ENCODE measurements around the gene OR13D1.

Gene OR13D1

DNA sequence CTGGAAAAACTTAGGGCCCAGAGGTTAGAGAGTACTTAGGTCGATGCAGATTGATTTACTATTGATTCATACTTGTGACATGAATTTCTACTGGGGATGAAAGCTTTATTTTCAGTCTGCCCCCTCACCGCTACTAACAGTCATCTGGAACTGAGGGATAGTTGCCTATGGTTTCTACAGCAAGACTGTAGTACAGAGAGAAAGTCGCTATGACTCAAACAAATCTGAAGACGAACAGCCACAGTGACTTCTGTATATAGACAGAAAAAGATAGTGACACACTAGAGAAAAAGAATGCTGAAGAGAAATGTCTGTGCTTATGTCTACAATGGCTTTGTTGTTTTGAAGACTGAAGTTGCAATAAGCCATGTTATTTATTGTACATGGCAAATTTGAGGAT lies 17.3 kb downstream of the OR13D1 start:
- TF ChIP-seq ZNF274 (IDR thresholded peaks at IDR 0.05; ENCODE audit: low read depth, low read length) (no peak), SUZ12 (IDR thresholded peaks at IDR 0.05; ENCODE audit: extremely low read depth, insufficient read depth, insufficient read length) (no peak), YY1 (IDR thresholded peaks at IDR 0.05; ENCODE audit: insufficient read depth, insufficient read length) (no peak)
- no peak overlapping the region for H3K4me3 ChIP-seq (ENCODE audit: insufficient read length, low read depth)

DNA sequence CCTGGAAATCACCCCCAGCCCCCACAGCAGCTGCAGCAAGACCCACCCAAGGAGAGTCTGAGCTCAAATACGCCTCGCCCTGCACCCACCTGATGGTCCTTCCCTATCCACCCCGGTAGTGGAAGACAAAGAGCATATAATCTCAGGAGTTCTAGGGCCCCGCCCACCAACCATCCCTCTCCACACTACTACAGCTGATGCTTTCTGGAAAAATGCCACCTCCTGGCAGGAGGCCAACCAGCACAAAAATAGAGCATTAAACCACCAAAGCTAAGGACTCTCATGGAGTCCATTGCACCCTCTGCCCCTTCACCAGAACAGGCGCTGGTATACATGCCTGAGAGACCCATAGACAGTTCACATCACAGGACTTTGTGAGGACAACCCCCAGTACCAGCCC lies 30.7 kb downstream of the OR13D1 start:
- Histone ChIP-seq H3K9me3 (ENCODE audit: insufficient read depth, low read length) (no peaks in the 10 kb centered on the region), H3K36me3 (ENCODE audit: insufficient read depth, insufficient read length, low read length) (no peaks in the 10 kb centered on the region), H3K9ac (ENCODE audit: insufficient read length, low read depth) (no peak overlapping the region), H3K4me1 (ENCODE audit: insufficient read depth, insufficient read length) (no peaks in the 10 kb centered on the region), H3K27me3 (ENCODE audit: insufficient read depth, insufficient read length) (no peaks in the 10 kb centered on the region), H3K4me3 (ENCODE audit: insufficient read length, low read depth) (no peak overlapping the region)
- TF ChIP-seq ZNF274 (IDR thresholded peaks at IDR 0.05; ENCODE audit: low read depth, low read length) (no peak), SUZ12 (IDR thresholded peaks at IDR 0.05; ENCODE audit: extremely low read depth, insufficient read depth, insufficient read length) (no peak), YY1 (IDR thresholded peaks at IDR 0.05; ENCODE audit: insufficient read depth, insufficient read length) (no peak)
- no peak for DNase-seq (ENCODE audit: low read depth, low spot score)

More for the DNA sequence above, 17.3 kb downstream of the OR13D1 start:
- no peak for DNase-seq (ENCODE audit: low read depth, low spot score)
- H3K9me3 ChIP-seq (ENCODE audit: insufficient read depth, low read length) = no peaks in the 10 kb centered on the region
- no peak overlapping the region for H3K9ac ChIP-seq (ENCODE audit: insufficient read length, low read depth)
- H3K36me3 ChIP-seq (ENCODE audit: insufficient read depth, insufficient read length, low read length) = no peaks in the 10 kb centered on the region
- H3K4me1 ChIP-seq (ENCODE audit: insufficient read depth, insufficient read length) = no peaks in the 10 kb centered on the region
- no peaks in the 10 kb centered on the region for H3K27me3 ChIP-seq (ENCODE audit: insufficient read depth, insufficient read length)

DNA sequence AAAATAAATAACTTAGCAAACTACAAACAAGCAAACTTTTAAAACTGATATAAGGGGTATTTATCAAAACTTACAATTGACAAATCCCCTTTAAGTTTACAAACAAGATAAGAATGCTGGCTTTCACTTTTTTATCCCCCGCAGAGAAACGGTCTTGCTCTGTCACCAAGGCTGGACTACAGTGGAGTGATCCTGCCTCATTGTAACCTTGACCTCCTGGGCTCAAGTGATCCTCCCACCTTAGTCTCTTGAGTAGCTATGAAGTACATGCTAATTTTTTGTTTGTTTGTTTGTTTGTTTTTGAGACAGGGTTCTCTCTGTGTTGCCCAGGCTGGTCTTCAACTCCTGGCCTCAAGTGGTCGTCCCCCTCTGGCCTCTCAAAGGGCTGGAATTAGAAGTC lies 44.1 kb downstream of the OR13D1 start:
- DNase-seq (ENCODE audit: low read depth, low spot score) = no peak
- no peak for TF ChIP-seq SUZ12 (IDR thresholded peaks at IDR 0.05; ENCODE audit: extremely low read depth, insufficient read depth, insufficient read length)
- TF ChIP-seq ZNF274 (IDR thresholded peaks at IDR 0.05; ENCODE audit: low read depth, low read length) = no peak
- no peak for TF ChIP-seq YY1 (IDR thresholded peaks at IDR 0.05; ENCODE audit: insufficient read depth, insufficient read length)
- Histone ChIP-seq H3K36me3 (ENCODE audit: insufficient read depth, insufficient read length, low read length) (no peaks in the 10 kb centered on the region), H3K9me3 (ENCODE audit: insufficient read depth, low read length) (no peaks in the 10 kb centered on the region), H3K9ac (ENCODE audit: insufficient read length, low read depth) (no peak overlapping the region), H3K27me3 (ENCODE audit: insufficient read depth, insufficient read length) (no peaks in the 10 kb centered on the region), H3K4me1 (ENCODE audit: insufficient read depth, insufficient read length) (no peaks in the 10 kb centered on the region), H3K4me3 (ENCODE audit: insufficient read length, low read depth) (no peak overlapping the region)

DNA sequence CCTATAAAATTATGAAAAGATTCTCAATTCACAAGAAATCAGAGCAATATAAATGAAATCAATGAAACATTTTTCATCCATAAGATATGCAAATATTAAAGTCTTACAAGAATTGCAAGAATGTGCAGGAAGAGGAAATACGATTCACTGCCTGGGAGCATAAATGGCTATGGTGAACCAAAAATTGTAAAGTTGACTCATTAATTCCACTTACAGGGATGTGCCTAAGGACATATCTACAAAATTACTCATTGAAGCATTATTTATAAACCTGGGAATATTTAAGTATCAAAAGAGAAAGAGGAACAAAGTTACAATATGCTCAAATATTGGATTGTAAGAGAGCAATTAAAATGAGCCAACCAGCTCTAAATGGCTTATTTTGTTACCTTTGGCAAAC lies 46.3 kb downstream of the OR13D1 start:
- Histone ChIP-seq H3K9ac (ENCODE audit: insufficient read length, low read depth) (no peak overlapping the region), H3K4me3 (ENCODE audit: insufficient read length, low read depth) (no peak overlapping the region), H3K27me3 (ENCODE audit: insufficient read depth, insufficient read length) (no peaks in the 10 kb centered on the region), H3K4me1 (ENCODE audit: insufficient read depth, insufficient read length) (no peaks in the 10 kb centered on the region), H3K36me3 (ENCODE audit: insufficient read depth, insufficient read length, low read length) (no peaks in the 10 kb centered on the region), H3K9me3 (ENCODE audit: insufficient read depth, low read length) (no peaks in the 10 kb centered on the region)
- no peak for DNase-seq (ENCODE audit: low read depth, low spot score)
- TF ChIP-seq YY1 (IDR thresholded peaks at IDR 0.05; ENCODE audit: insufficient read depth, insufficient read length) (no peak), SUZ12 (IDR thresholded peaks at IDR 0.05; ENCODE audit: extremely low read depth, insufficient read depth, insufficient read length) (no peak), ZNF274 (IDR thresholded peaks at IDR 0.05; ENCODE audit: low read depth, low read length) (no peak)

DNA sequence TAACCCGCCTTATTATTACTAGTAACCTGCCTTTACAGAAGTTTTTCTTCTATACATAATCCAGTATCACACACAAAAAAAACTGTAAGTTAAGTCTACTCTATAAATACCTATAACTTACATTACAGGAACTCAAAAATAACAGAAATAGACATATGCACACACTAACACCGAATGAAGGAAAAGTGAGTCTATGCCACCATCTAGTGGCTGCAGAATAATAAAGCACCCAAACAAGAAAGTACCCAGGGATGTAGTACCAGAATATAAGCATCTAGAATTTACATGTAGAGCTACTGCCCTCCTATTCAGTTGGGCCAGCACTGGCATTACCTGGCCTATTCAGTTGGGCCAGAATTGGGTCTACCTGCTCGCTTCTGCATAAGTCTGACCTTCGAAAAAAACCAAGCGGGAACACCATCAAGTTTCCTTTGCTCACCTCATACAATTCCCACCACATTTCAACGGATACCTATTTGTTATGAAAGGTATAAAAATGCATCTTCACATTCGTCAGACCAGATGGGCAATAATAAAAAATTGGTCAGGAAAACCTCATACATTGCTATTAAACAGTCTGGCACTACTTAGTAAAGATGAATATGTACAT lies 49.2 kb downstream of the OR13D1 start:
- no peaks in the 10 kb centered on the region for H3K4me1 ChIP-seq (ENCODE audit: insufficient read depth, insufficient read length)
- H3K4me3 ChIP-seq (ENCODE audit: insufficient read length, low read depth) = no peak overlapping the region
- no peaks in the 10 kb centered on the region for H3K9me3 ChIP-seq (ENCODE audit: insufficient read depth, low read length)
- TF ChIP-seq SUZ12 (IDR thresholded peaks at IDR 0.05; ENCODE audit: extremely low read depth, insufficient read depth, insufficient read length) (no peak), ZNF274 (IDR thresholded peaks at IDR 0.05; ENCODE audit: low read depth, low read length) (no peak), YY1 (IDR thresholded peaks at IDR 0.05; ENCODE audit: insufficient read depth, insufficient read length) (no peak)
- H3K36me3 ChIP-seq (ENCODE audit: insufficient read depth, insufficient read length, low read length) = no peaks in the 10 kb centered on the region
- no peak overlapping the region for H3K9ac ChIP-seq (ENCODE audit: insufficient read length, low read depth)
- no peaks in the 10 kb centered on the region for H3K27me3 ChIP-seq (ENCODE audit: insufficient read depth, insufficient read length)
- peak; percentile 18 for DNase-seq (ENCODE audit: low read depth, low spot score)

Measured in NT2/D1 (cell line).